B cell (primary cell): ENCODE results near the gene EFNA1. TPM values are rescaled to one million over a fixed set of nuclear protein-coding genes. Genes with fewer than 3 reads are reported as not detected.
A peak's percentile ranks its signal among the peaks of the same experiment; 100 is the strongest.

ENCODE experiments used
- ATAC-seq: fragments of 200-7000 bp; cut with Tn5 transposase; one replicate; pipeline ENCODE4 v1.10.0; 2021; ENCODE audit warnings: low read depth, mild to moderate bottlenecking, moderate number of reproducible peaks, moderate library complexity
- CTCF ChIA-PET: fragments of 350-600 bp; sonication (Branson Sonifier 250); formaldehyde crosslinking; loops from one replicate; lab custom pipeline; 2021; ENCODE audit warnings: antibody characterized with exemption, inconsistent platforms; lab: Charles Lee
- POLR2A ChIA-PET: fragments of 350-600 bp; sonication (Branson Sonifier 250); formaldehyde crosslinking; loops from one replicate; lab custom pipeline; 2021; ENCODE audit warnings: antibody characterized with exemption; lab: Charles Lee
- DNase-seq: peaks from one replicate; pipeline ENCODE4 v3.0.0; 2013
- H2AFZ ChIP-seq: 2 replicates; pipeline ENCODE4 v1.6.1; 2012; ENCODE audit warnings: mild to moderate bottlenecking, low read depth, low read length; ENCODE audit not compliant: insufficient read depth, poor library complexity, severe bottlenecking
- H3K27ac ChIP-seq, 2 donors: 1 replicate in 1 of 2; 2 replicates in 1 of 2; pipeline ENCODE4 v1.5.1; 2012 to 2013; ENCODE audit warnings: low read length in 2 of 2, mild to moderate bottlenecking in 2 of 2, moderate library complexity in 1 of 2
- H3K27me3 ChIP-seq, 4 experiments: fragments of 200-600 bp in 1 of 4; sonication (generic) in 1 of 4; replicated peaks in 1 of 4; 1 replicate in 2 of 4; 2 replicates in 2 of 4; pipeline versions ENCODE4 v1.6.1 to v1.7.0; 2013 to 2016; ENCODE audit warnings: low read length in 3 of 4, mild to moderate bottlenecking in 2 of 4, mixed read lengths in 1 of 4, moderate library complexity in 1 of 4; ENCODE audit not compliant: insufficient read depth in 4 of 4, control insufficient read depth in 3 of 4; ENCODE audit errors: control extremely low read depth in 1 of 4
- H3K36me3 ChIP-seq, 2 experiments: replicated peaks in 1 of 2; 1 replicate in 1 of 2; 2 replicates in 1 of 2; pipeline versions ENCODE4 v1.6.1 to v1.7.1; 2013; ENCODE audit warnings: low read length in 1 of 2; ENCODE audit not compliant: insufficient read depth in 2 of 2, control insufficient read depth in 1 of 2; ENCODE audit errors: control extremely low read depth in 1 of 2, extremely low read depth in 1 of 2
- H3K4me1 ChIP-seq, 2 donors: fragments of 200-600 bp in 1 of 2; sonication (generic) in 1 of 2; 1 replicate in 1 of 2; 2 replicates in 1 of 2; pipeline versions ENCODE4 v1.5.1 to v1.6.1; 2013 to 2017; ENCODE audit warnings: low read length in 2 of 2; ENCODE audit not compliant: control insufficient read depth in 2 of 2, insufficient read depth in 2 of 2
- H3K4me2 ChIP-seq: replicated peaks from 2 replicates; pipeline ENCODE3; 2012; ENCODE audit warnings: mild to moderate bottlenecking, low read depth, low read length; ENCODE audit not compliant: poor library complexity, severe bottlenecking
- H3K4me3 ChIP-seq, 5 experiments: fragments of 200-600 bp in 1 of 5; sonication (generic) in 1 of 5; 1 replicate in 3 of 5; 2 replicates in 2 of 5; pipeline versions ENCODE4 v1.5.1 to v1.7.0; 2011 to 2016; ENCODE audit warnings: low read length in 4 of 5, mild to moderate bottlenecking in 4 of 5, low read depth in 2 of 5, control low read depth in 1 of 5, moderate library complexity in 1 of 5; ENCODE audit not compliant: insufficient read depth in 1 of 5; ENCODE audit errors: control extremely low read depth in 1 of 5, extremely low read depth in 1 of 5
- H3K79me2 ChIP-seq: fragments of 200-600 bp; sonication (generic); one replicate; pipeline ENCODE4 v1.6.0; 2016; ENCODE audit warnings: low read length; ENCODE audit not compliant: control insufficient read depth, insufficient read depth
- H3K9ac ChIP-seq: fragments of 200-600 bp; sonication (generic); 2 replicates; pipeline ENCODE4 v1.6.1; 2017; ENCODE audit warnings: mild to moderate bottlenecking, low read length, moderate library complexity
- H3K9me3 ChIP-seq, 3 donors: one replicate each; pipeline versions ENCODE4 v1.6.1 to v1.7.1; 2013; ENCODE audit warnings: low read length in 2 of 3; ENCODE audit not compliant: control insufficient read depth in 2 of 3, insufficient read depth in 1 of 3; ENCODE audit errors: control extremely low read depth in 1 of 3
- H4K20me1 ChIP-seq: 2 replicates; pipeline ENCODE4 v1.6.0; 2012; ENCODE audit warnings: mild to moderate bottlenecking, low read length; ENCODE audit not compliant: insufficient read depth, control insufficient read depth, poor library complexity, severe bottlenecking
- H3K27ac Mint-ChIP-seq: one replicate; pipeline ENCODE4 v1.8.0; 2021; ENCODE audit warnings: mixed read lengths
- H3K27me3 Mint-ChIP-seq: one replicate; pipeline ENCODE4 v1.8.0; 2021; ENCODE audit warnings: mixed read lengths
- H3K4me1 Mint-ChIP-seq: one replicate; pipeline ENCODE4 v1.8.0; 2021; ENCODE audit warnings: mixed read lengths
- H3K4me3 Mint-ChIP-seq: one replicate; pipeline ENCODE4 v1.8.0; 2021; ENCODE audit warnings: mixed read lengths
- H3K9me3 Mint-ChIP-seq: one replicate; pipeline ENCODE4 v1.8.0; 2022; ENCODE audit warnings: mixed read lengths; ENCODE audit not compliant: insufficient read depth
- EZH2 ChIP-seq: IDR thresholded peaks from 2 replicates; pipeline ENCODE4 v1.6.1; 2012; ENCODE audit warnings: borderline replicate concordance, low read depth, mild to moderate bottlenecking, moderate library complexity, low read length; ENCODE audit not compliant: insufficient read depth, poor library complexity, severe bottlenecking
- WGBS: methylation state at CpG from one replicate; pipeline ENCODE4 v1.1.5; 2013; ENCODE audit warnings: missing lambda C conversion rate; ENCODE audit not compliant: insufficient coverage; 5-methylcytosine and 5-hydroxymethylcytosine counted together
- intact Hi-C: fragments of 100-400 bp; cut with micrococcal nuclease; formaldehyde crosslinking; loops from one replicate; pipeline ENCODE4 v1.10.0; 2022
- polyA plus RNA-seq: library from polyadenylated mRNA; depleted of rRNA; stranded (reverse); fragments of >200 nt; gene quantifications from 2 replicates; pipeline ENCODE4 v1.2.3, GENCODE V29; 2012
- total RNA-seq, 2 donors: library from RNA; stranded (reverse); fragments of 120-200 nt in 1 of 2; gene quantifications; 1 replicate in 1 of 2; 2 replicates in 1 of 2; pipeline versions ENCODE4 v1.2.3 to v1.2.4, GENCODE V29; 2013 to 2022
- TF ChIP-seq, protein P1 (sequence below): fragments of 200-600 bp; IDR thresholded peaks from one replicate; pipeline ENCODE4 v1.8.0; 2022; ENCODE audit warnings: antibody characterized with exemption, mild to moderate bottlenecking

Gene EFNA1
- total and polyA plus RNA-seq, 2 donors (not counting 1 experiment from before 2014, with no cell fraction given) = 0.28 TPM; not detected in 1

DNA sequence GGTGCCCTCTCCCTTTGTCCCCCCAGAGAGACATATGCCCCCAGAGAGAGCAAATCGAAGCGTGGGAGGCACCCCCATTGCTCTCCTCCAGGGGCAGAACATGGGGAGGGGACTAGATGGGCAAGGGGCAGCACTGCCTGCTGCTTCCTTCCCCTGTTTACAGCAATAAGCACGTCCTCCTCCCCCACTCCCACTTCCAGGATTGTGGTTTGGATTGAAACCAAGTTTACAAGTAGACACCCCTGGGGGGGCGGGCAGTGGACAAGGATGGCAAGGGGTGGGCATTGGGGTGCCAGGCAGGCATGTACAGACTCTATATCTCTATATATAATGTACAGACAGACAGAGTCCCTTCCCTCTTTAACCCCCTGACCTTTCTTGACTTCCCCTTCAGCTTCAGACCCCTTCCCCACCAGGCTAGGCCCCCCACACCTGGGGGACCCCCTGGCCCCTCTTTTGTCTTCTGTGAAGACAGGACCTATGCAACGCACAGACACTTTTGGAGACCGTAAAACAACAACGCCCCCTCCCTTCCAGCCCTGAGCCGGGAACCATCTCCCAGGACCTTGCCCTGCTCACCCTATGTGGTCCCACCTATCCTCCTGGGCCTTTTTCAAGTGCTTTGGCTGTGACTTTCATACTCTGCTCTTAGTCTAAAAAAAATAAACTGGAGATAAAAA is 40.7 kb upstream of the EFNA1 start:
- Histone ChIP-seq H3K27ac (no peak overlapping the region), H2AFZ (no peak overlapping the region), H3K27me3 (peaks cover 0 to 31% (median 22%) of the 10 kb centered on the region in 4 experiments), H3K4me2 (no peak overlapping the region), H3K4me1 (peaks cover 45 to 50% of the 10 kb centered on the region in 2 donors), H3K79me2 (no peaks in the 10 kb centered on the region), H3K4me3 (no peak overlapping the region), H3K36me3 (no peaks in the 10 kb centered on the region), H3K9me3 (peaks cover 0 to 13% (median 0%) of the 10 kb centered on the region in 3 donors), H4K20me1 (peaks cover 32% of the 10 kb centered on the region), H3K9ac (no peak overlapping the region)
- H3K27ac Mint-ChIP-seq = no peak overlapping the region
- H3K4me3 Mint-ChIP-seq = no peak overlapping the region
- peaks cover 23% of the 10 kb centered on the region for H3K27me3 Mint-ChIP-seq
- WGBS = 60% methylated on average over 4 of the region's 8 CpGs
- no peak for TF ChIP-seq EZH2
- TF ChIP-seq, protein P1, sequence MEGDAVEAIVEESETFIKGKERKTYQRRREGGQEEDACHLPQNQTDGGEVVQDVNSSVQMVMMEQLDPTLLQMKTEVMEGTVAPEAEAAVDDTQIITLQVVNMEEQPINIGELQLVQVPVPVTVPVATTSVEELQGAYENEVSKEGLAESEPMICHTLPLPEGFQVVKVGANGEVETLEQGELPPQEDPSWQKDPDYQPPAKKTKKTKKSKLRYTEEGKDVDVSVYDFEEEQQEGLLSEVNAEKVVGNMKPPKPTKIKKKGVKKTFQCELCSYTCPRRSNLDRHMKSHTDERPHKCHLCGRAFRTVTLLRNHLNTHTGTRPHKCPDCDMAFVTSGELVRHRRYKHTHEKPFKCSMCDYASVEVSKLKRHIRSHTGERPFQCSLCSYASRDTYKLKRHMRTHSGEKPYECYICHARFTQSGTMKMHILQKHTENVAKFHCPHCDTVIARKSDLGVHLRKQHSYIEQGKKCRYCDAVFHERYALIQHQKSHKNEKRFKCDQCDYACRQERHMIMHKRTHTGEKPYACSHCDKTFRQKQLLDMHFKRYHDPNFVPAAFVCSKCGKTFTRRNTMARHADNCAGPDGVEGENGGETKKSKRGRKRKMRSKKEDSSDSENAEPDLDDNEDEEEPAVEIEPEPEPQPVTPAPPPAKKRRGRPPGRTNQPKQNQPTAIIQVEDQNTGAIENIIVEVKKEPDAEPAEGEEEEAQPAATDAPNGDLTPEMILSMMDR = no peak
- ATAC-seq (no peak), DNase-seq (peak; percentile 18)
- no peaks in the 10 kb centered on the region for H3K9me3 Mint-ChIP-seq
- peaks cover 40% of the 10 kb centered on the region for H3K4me1 Mint-ChIP-seq
- POLR2A ChIA-PET = interaction anchor here (1.1 kb wide), 1 partner anchor 86 kb away, joined by 3 read pairs; the partner anchor contains the start of gene KRTCAP2
- intact Hi-C loops = loop anchor here (5.0 kb wide), 1 partner anchor 190 kb away; the partner anchor contains the start of gene HCN3
- CTCF ChIA-PET = interaction anchor here (0.6 to 5.5 kb wide), 8 partner anchors 8 to 608 kb away, joined by 3 to 184 read pairs (median 29); partner anchors contain the start of genes EFNA4, KRTCAP2, SLC50A1 and TRIM46
